Adipose tissue (tissue), 3 donors: ENCODE data around the gene GVQW3. TPM values are rescaled to one million over a fixed set of nuclear protein-coding genes. Genes with fewer than 3 reads are reported as not detected.

Experiments
- H3K27ac ChIP-seq: one replicate; pipeline ENCODE4 v1.5.1; 2013; ENCODE audit warnings: low read depth, low read length
- WGBS, 3 donors: extraction: QIAGEN DNeasy Blood & Tissue Kit; methylation state at CpG; one replicate each; pipeline ENCODE4 v1.1.7; 2013; 5-methylcytosine and 5-hydroxymethylcytosine counted together
- polyA plus RNA-seq, 3 donors: library from polyadenylated mRNA; stranded (reverse); fragments of 200-250 nt; gene quantifications; one replicate each; pipeline ENCODE4 v1.2.3, GENCODE V29; 2013
- donor health status: healthy with polysubstance abuse.
- donor health status: Bipolar disorder and iron deficiency.
- donor health status: healthy.

The GVQW3 gene
- polyA plus RNA-seq, 3 donors: 0.34 to 2.4 (median 0.37) TPM

DNA sequence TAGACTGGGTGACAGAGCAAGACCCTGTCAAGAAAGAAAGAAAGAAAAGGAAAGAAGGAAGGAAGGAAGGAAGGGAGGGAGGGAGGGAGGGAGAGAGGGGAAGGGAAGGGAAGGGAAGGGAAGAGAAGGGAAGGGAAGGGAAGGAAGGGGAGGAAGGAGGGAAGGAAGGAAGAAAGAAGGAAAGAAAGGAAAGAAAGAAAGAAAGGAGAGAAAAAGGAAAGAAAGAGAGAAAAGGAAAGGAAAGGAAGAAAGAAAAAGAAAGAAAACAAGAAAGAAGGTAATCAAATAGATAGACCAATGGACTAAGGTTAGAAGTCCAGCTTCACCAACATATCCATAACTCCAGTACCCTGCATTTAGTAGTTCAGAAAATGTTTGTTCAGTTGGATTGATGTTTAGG is 45.5 kb downstream of the GVQW3 start:
- no peak overlapping the region for H3K27ac ChIP-seq

- no peak overlapping the region for H3K27ac ChIP-seq
- WGBS, 3 donors: 88 to 95% (median 88%) methylated on average over 1 of the region's 1 CpG
Observed at GRCh38 chr11:76436020-76436419, 54.9 kb downstream of the GVQW3 start.

DNA sequence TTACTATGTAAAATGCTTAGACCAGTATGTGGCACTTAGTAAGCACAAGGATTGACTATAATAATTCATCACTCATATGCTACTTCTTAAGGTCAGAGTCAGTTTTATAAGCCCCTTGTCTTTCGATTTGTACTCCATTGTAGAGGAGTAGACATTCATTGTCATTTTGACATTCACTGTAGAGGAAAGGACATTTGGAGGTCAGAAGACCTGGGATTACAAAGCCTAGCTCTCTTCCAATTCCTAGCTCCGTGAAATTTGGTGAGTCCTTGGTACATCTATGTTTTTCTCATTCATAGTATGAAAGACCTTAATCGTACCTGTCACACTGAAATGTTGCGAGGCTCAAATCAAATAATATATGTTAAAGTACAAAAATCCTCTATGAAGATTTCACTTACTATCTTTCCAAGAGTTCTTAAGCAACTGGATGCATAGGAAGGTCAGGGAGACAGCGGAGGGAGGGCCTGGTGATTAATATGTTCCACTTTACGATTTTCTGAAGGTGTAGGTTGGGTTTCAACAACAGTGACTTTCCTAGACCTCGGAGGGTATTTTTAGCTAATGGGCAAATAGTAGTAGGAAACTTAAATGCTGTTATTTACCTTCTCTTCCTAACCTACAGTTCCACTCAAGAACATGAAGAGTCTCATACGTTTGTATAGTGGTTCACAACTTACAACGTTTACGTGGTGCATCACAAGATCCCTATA is 62.3 kb downstream of the GVQW3 start:
- 27 to 42% (median 41%) methylated on average over 10 of the region's 10 CpGs for WGBS, 3 donors
- H3K27ac ChIP-seq: no peak overlapping the region

DNA sequence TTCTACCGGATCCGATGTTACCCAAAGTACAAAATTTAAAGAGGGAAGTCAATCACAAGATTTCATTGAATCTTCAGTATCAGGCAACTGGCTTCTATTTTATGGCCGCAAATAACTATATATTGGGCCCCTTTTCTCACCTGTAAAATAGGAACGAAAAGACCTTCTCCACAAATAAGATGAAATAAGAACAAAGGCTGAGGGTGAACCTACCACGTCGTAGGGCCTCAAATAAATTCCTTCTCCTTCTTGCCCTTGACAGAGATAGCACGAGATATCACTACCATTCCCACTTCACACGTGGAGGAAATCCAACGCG is 62.9 kb downstream of the GVQW3 start:
- H3K27ac ChIP-seq: peak overlapping the region; percentile 71
- 0 to 1% (median 0%) methylated on average over 10 of the region's 10 CpGs for WGBS, 3 donors

- WGBS, 3 donors: 0% methylated on average over 53 of the region's 53 CpGs
- peak within 1 kb of the TSS; percentile 71 for H3K27ac ChIP-seq
Observed at GRCh38 chr11:76444384-76445120, 63.4 kb downstream of the GVQW3 start, which contains the start of gene EMSY. Gene EMSY (plus strand): TSS chr11:76445018. CDS start chr11:76446939, 1,921 bp downstream.

- no peak overlapping the region for H3K27ac ChIP-seq
- WGBS, 3 donors: 0% methylated on average over 56 of the region's 56 CpGs
Observed at GRCh38 chr11:76445121-76446084, 64.3 kb downstream of the GVQW3 start.

- H3K27ac ChIP-seq: no peak overlapping the region
- WGBS, 3 donors: 38 to 63% (median 47%) methylated on average over 2 of the region's 2 CpGs
Observed at GRCh38 chr11:76448506-76448905, 67.4 kb downstream of the GVQW3 start.

DNA sequence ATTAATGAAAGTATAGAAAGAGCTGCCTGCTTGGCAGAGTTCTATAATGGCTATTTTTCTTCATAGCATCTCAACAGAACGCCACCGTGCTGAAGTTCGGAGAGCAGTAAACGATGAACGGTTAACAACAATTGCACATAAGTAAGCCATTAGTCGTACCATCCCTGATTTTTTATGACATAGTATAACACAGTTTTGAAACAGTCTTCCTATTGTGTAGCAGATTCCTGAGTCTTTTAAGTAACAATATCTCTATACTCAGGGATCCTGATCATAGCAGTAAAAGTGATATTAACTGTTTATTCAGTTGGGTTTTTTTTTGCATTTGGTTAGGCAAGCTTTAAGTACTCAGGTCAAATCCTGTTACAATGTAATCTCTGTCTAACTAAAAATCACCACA is 72.1 kb downstream of the GVQW3 start:
- WGBS, 3 donors: 89 to 95% (median 91%) methylated on average over 6 of the region's 6 CpGs
- no peak overlapping the region for H3K27ac ChIP-seq

- 61 to 73% (median 67%) methylated on average over 2 of the region's 2 CpGs for WGBS, 3 donors
- no peak overlapping the region for H3K27ac ChIP-seq
Observed at GRCh38 chr11:76455331-76455730, 74.2 kb downstream of the GVQW3 start.

DNA sequence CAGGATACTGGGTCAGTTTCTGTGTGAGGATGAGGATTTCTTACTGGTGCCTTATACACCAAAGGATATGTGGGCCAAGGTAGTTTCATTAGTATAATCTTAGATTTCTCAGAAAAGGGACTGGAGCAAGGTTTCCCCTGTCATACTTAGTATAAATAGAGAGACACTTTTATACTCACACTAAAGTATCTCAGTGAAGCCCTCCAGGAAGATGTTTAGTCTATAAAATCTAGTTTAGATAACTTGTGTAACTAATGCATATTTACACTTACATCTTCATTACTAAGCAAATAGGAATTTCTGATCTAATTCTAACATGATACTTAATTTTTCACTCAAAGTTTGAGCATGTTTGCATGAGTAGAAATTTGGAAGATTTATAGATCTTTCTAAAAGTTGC is 74.8 kb downstream of the GVQW3 start:
- H3K27ac ChIP-seq: no peak overlapping the region

DNA sequence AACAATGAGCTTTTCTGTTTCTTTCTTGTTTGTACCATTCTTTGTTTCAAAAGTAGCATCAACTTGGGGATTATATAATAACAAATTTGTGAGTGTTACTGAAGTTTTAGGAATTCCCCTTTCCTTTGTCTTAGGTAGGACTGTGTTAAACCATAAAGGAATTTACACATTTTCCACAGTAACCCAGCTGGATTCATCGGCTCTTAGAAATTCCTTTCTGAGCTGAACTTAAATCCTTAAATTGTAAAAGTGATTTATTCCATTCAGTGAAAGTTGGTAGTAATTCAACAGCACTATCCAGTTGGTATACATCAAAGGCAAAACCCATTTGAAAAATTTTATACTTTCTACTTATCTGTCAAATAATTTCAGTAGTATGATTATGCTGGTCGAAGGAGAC is 75.4 kb downstream of the GVQW3 start:
- H3K27ac ChIP-seq: no peak overlapping the region
- 86 to 93% (median 86%) methylated on average over 2 of the region's 2 CpGs for WGBS, 3 donors

Other genes starting within 250 kb of the GVQW3 start
- gene WNT11, start 174.8 kb upstream of the GVQW3 start, polyA plus RNA-seq: 10 to 100 TPM in 2 of 3 donors, 1 to 10 TPM in 1; 8.3 to 32.8 (median 16.5) TPM
- gene THAP12, start 191 bp upstream of the GVQW3 start, polyA plus RNA-seq: 10 to 100 TPM; 15.2 to 43.6 (median 24.0) TPM
- 1 to 10 TPM; 3.8 to 7.3 (median 6.7) TPM for gene EMSY, start 63.7 kb downstream of the GVQW3 start, polyA plus RNA-seq